ENCODE data around the gene STYK1.

GRCh38 chr12:10688042-10688441, 14.2 kb upstream of the STYK1 start:
- TF ChIP-seq CTCF (IDR thresholded peaks at IDR 0.05): no peak
- TF ChIP-seq POLR2A (IDR thresholded peaks at IDR 0.05): no peak
- TF ChIP-seq POLR2AphosphoS5 (IDR thresholded peaks at IDR 0.05): no peak
